Osteocyte (in vitro differentiated cells): ENCODE data around the gene VAC14. TPM values are rescaled to one million over a fixed set of nuclear protein-coding genes. Genes with fewer than 3 reads are reported as not detected.
"Not testable (repeated sequence)": the region's sequence is repeated elsewhere in the genome, so short reads cannot be mapped to it uniquely, and the experiment has no call there.

Experiments
- DNase-seq: peaks from one replicate; pipeline ENCODE4 v3.0.0; 2021; ENCODE audit warnings: mixed read lengths; ENCODE audit not compliant: unreplicated experiment; ENCODE audit errors: extremely low spot score
- H3K27ac Mint-ChIP-seq: one replicate; pipeline ENCODE4 v1.8.0; 2021; ENCODE audit warnings: mild to moderate bottlenecking, mixed read lengths; ENCODE audit not compliant: unreplicated experiment
- H3K27me3 Mint-ChIP-seq: one replicate; pipeline ENCODE4 v1.8.0; 2021; ENCODE audit warnings: mixed read lengths; ENCODE audit not compliant: unreplicated experiment
- H3K36me3 Mint-ChIP-seq: one replicate; pipeline ENCODE4 v1.8.0; 2021; ENCODE audit warnings: mixed read lengths; ENCODE audit not compliant: unreplicated experiment
- H3K4me1 Mint-ChIP-seq: one replicate; pipeline ENCODE4 v1.8.0; 2021; ENCODE audit warnings: mixed read lengths; ENCODE audit not compliant: unreplicated experiment
- H3K4me3 Mint-ChIP-seq: one replicate; pipeline ENCODE4 v1.8.0; 2021; ENCODE audit warnings: mild to moderate bottlenecking, moderate library complexity, mixed read lengths; ENCODE audit not compliant: unreplicated experiment
- H3K9me3 Mint-ChIP-seq: one replicate; pipeline ENCODE4 v1.8.0; 2021; ENCODE audit warnings: mixed read lengths; ENCODE audit not compliant: unreplicated experiment
- CTCF ChIP-seq: fragments of 200-600 bp; sonication (generic); IDR thresholded peaks from 2 replicates; pipeline ENCODE4 v1.5.0; 2021; ENCODE audit warnings: antibody characterized with exemption, mild to moderate bottlenecking, moderate library complexity
- total RNA-seq: library from RNA; stranded (reverse); gene quantifications from 2 replicates; pipeline ENCODE4 v1.2.1, GENCODE V29; 2021

Gene VAC14
- total RNA-seq, 1 donor from 2014 or later: 44.5 TPM

- H3K36me3 Mint-ChIP-seq: no peaks in the 10 kb centered on the region
- no peak overlapping the region for H3K27ac Mint-ChIP-seq
- TF ChIP-seq CTCF: no peak
- no peak overlapping the region for H3K4me3 Mint-ChIP-seq
- no peaks in the 10 kb centered on the region for H3K9me3 Mint-ChIP-seq
- peaks cover 39% of the 10 kb centered on the region for H3K4me1 Mint-ChIP-seq
- H3K27me3 Mint-ChIP-seq: no peaks in the 10 kb centered on the region
- DNase-seq: no peak
Measured at GRCh38 chr16:70644763-70645597, 156.0 kb downstream of the VAC14 start.

- not testable (repeated sequence) for DNase-seq, H3K27me3 Mint-ChIP-seq, H3K9me3 Mint-ChIP-seq, H3K4me3 Mint-ChIP-seq, H3K27ac Mint-ChIP-seq, H3K36me3 Mint-ChIP-seq
- peaks cover 38% of the 10 kb centered on the region for H3K4me1 Mint-ChIP-seq
Measured at GRCh38 chr16:70643264-70643663, 157.7 kb downstream of the VAC14 start.

- no peak overlapping the region for H3K4me3 Mint-ChIP-seq
- H3K36me3 Mint-ChIP-seq: no peaks in the 10 kb centered on the region
- peaks cover 36% of the 10 kb centered on the region for H3K4me1 Mint-ChIP-seq
- no peaks in the 10 kb centered on the region for H3K9me3 Mint-ChIP-seq
- no peak for TF ChIP-seq CTCF
- no peak for DNase-seq
- no peak overlapping the region for H3K27ac Mint-ChIP-seq
- no peaks in the 10 kb centered on the region for H3K27me3 Mint-ChIP-seq
Measured at GRCh38 chr16:70642633-70643032, 158.3 kb downstream of the VAC14 start.

- TF ChIP-seq CTCF: no peak
- no peaks in the 10 kb centered on the region for H3K27me3 Mint-ChIP-seq
- no peak overlapping the region for H3K4me3 Mint-ChIP-seq
- no peak for DNase-seq
- H3K27ac Mint-ChIP-seq: peak overlapping the region; percentile 78
- H3K9me3 Mint-ChIP-seq: no peaks in the 10 kb centered on the region
- H3K4me1 Mint-ChIP-seq: peaks cover 39% of the 10 kb centered on the region
- no peaks in the 10 kb centered on the region for H3K36me3 Mint-ChIP-seq
Measured at GRCh38 chr16:70638814-70639792, 161.9 kb downstream of the VAC14 start.

Other genes with a start within 250 kb of the VAC14 start
- gene IL34, start 154.6 kb downstream of the VAC14 start, total RNA-seq: 12.7 and 14.3 TPM in 2 replicates
- 156 and 169 TPM in 2 replicates for gene MTSS2, start 115.1 kb downstream of the VAC14 start, total RNA-seq